ENCODE data around the gene MRPS15.

The MRPS15 gene

GRCh38 chr1:36484099-36484498 lies 19.9 kb upstream of the MRPS15 start:
- TF ChIP-seq PPARA (CRISPR knock-in tag; IDR thresholded peaks at IDR 0.05; ENCODE audit: borderline replicate concordance) = no peak
- no peak for TF ChIP-seq TOX (CRISPR knock-in tag; IDR thresholded peaks at IDR 0.05; ENCODE audit: borderline replicate concordance)
- TF ChIP-seq RARB (CRISPR knock-in tag; IDR thresholded peaks at IDR 0.05) = no peak
- no peak for TF ChIP-seq BACH2 (CRISPR knock-in tag; IDR thresholded peaks at IDR 0.05; ENCODE audit: borderline replicate concordance)
- no peak for TF ChIP-seq PATZ1 (CRISPR knock-in tag; IDR thresholded peaks at IDR 0.05; ENCODE audit: borderline replicate concordance)
- no peak for TF ChIP-seq GLIS3 (CRISPR knock-in tag; IDR thresholded peaks at IDR 0.05)
- no peak for TF ChIP-seq ZNF565 (CRISPR knock-in tag; conservative IDR thresholded peaks at IDR 0.05; ENCODE audit: low read depth)
- ATAC-seq = no peak

GRCh38 chr1:36482724-36483388 lies 18.7 kb upstream of the MRPS15 start, which contains the start of gene CSF3R:
CSF3R (minus strand) TSS chr1:36482913; CDS start chr1:36479496, 3,417 bp downstream.
- no peak for TF ChIP-seq GLIS3 (CRISPR knock-in tag; IDR thresholded peaks at IDR 0.05)
- TF ChIP-seq BACH2 (CRISPR knock-in tag; IDR thresholded peaks at IDR 0.05; ENCODE audit: borderline replicate concordance) = no peak
- no peak for TF ChIP-seq TSHZ2 (CRISPR knock-in tag; IDR thresholded peaks at IDR 0.05)
- TF ChIP-seq ISL1 (CRISPR knock-in tag; IDR thresholded peaks at IDR 0.05) = no peak
- no peak for ATAC-seq

GRCh38 chr1:36481771-36482723 lies 17.9 kb upstream of the MRPS15 start:
- TF ChIP-seq ARNTL (CRISPR knock-in tag; IDR thresholded peaks at IDR 0.05; ENCODE audit: borderline replicate concordance, low read depth) = no peak
- TF ChIP-seq PPARA (CRISPR knock-in tag; IDR thresholded peaks at IDR 0.05; ENCODE audit: borderline replicate concordance) = no peak
- peak; percentile 40 for ATAC-seq

- no peak for ATAC-seq
- TF ChIP-seq TSHZ2 (CRISPR knock-in tag; IDR thresholded peaks at IDR 0.05) (no peak), CSDC2 (CRISPR knock-in tag; IDR thresholded peaks at IDR 0.05) (no peak), ZFP3 (CRISPR knock-in tag; IDR thresholded peaks at IDR 0.05) (no peak), ZC3H10 (CRISPR knock-in tag; IDR thresholded peaks at IDR 0.05) (no peak), ZFP30 (CRISPR knock-in tag; IDR thresholded peaks at IDR 0.05) (no peak), ZNF8 (CRISPR knock-in tag; IDR thresholded peaks at IDR 0.05) (no peak), POU6F1 (CRISPR knock-in tag; IDR thresholded peaks at IDR 0.05; ENCODE audit: borderline replicate concordance, low read depth) (no peak)
Measured at GRCh38 chr1:36481091-36481490, 16.9 kb upstream of the MRPS15 start.

Data from SK-N-SH treated with all-trans-retinoic acid at 6 μM for 48 hours (cell line).